HepG2 (cell line): ENCODE results near the gene CAP2. TPM values are rescaled to one million over a fixed set of nuclear protein-coding genes. Genes with fewer than 3 reads are reported as not detected.

ENCODE experiments used
- ATAC-seq: fragments of 200-7000 bp; cut with Tn5 transposase; 3 replicates; pipeline ENCODE4 v1.9.1; 2020; ENCODE audit warnings: mild to moderate bottlenecking, moderate library complexity
- BruUV-seq: library from RNA; stranded (reverse); fragments of 400-500 nt; replicated peaks from 2 replicates; lab custom pipeline; 2021; lab: Mats Ljungman, UMichigan
- CTCF ChIA-PET: fragments of 300-600 bp; formaldehyde crosslinking; extraction: SDS; loops from one replicate; lab custom pipeline; 2021; ENCODE audit warnings: low total read pairs, inconsistent platforms, low intra/inter-chr PET ratio; lab: Yijun Ruan, JAX
- POLR2A ChIA-PET: fragments of 350-600 bp; sonication (Branson Sonifier 250); formaldehyde crosslinking; loops from one replicate; lab custom pipeline; 2020; ENCODE audit warnings: antibody characterized with exemption, inconsistent platforms; lab: Yijun Ruan, JAX
- DNase-seq: peaks from one replicate; pipeline ENCODE4 v3.0.0-alpha.2; 2015; ENCODE audit warnings: low spot score
- FAIRE-seq: peaks from 3 replicates; lab custom pipeline; 2011; peaks lifted over from hg19 to GRCh38; lab: Jason Lieb, UNC
- H2AFZ ChIP-seq: one replicate; pipeline ENCODE4 v1.6.1; 2011; ENCODE audit warnings: low read length, inconsistent platforms
- H3K27ac ChIP-seq: fragments of 300-600 bp; 3 replicates; pipeline ENCODE4 v1.8.0; 2011; ENCODE audit warnings: mixed run types, mild to moderate bottlenecking, mixed read lengths, low read length, inconsistent platforms; ENCODE audit not compliant: insufficient read depth; ENCODE audit errors: extremely low read length
- H3K27me3 ChIP-seq, 2 experiments: fragments of 200-600 bp in 1 of 2; 2 replicates in 1 of 2; 3 replicates in 1 of 2; pipeline versions ENCODE4 v1.6.0 to v1.8.0; 2011; ENCODE audit warnings: low read length in 2 of 2, mild to moderate bottlenecking in 2 of 2, moderate library complexity in 2 of 2, inconsistent platforms in 1 of 2; ENCODE audit not compliant: insufficient read depth in 2 of 2, control insufficient read depth in 1 of 2
- H3K36me3 ChIP-seq, 2 experiments: fragments of 200-600 bp in 1 of 2; replicated peaks in 1 of 2; 2 replicates in 1 of 2; 3 replicates in 1 of 2; pipeline versions ENCODE4 v1.5.1 to v1.8.0; 2011; ENCODE audit warnings: low read length in 2 of 2, inconsistent platforms in 1 of 2; ENCODE audit not compliant: insufficient read depth in 2 of 2, control insufficient read depth in 1 of 2
- H3K4me1 ChIP-seq: 2 replicates; pipeline ENCODE4 v1.5.1; 2012; ENCODE audit warnings: low read length, inconsistent platforms; ENCODE audit not compliant: insufficient read depth
- H3K4me2 ChIP-seq: 2 replicates; pipeline ENCODE4 v1.6.0; 2011; ENCODE audit warnings: low read depth, low read length, inconsistent platforms
- H3K4me3 ChIP-seq, 3 experiments: fragments of 200-600 bp in 1 of 3; sonication (generic), shearing (Covaris generic) in 1 of 3; replicated peaks in 1 of 3; 2 replicates each; pipeline ENCODE4 v1.5.1; 2011 to 2016; ENCODE audit warnings: low read length in 3 of 3, inconsistent platforms in 2 of 3, low read depth in 2 of 3, mild to moderate bottlenecking in 2 of 3, control low read depth in 1 of 3, mixed read lengths in 1 of 3; ENCODE audit not compliant: insufficient read depth in 1 of 3
- H3K79me2 ChIP-seq: one replicate; pipeline ENCODE4 v1.6.1; 2011; ENCODE audit warnings: low read length, inconsistent platforms; ENCODE audit not compliant: insufficient read depth
- H3K9ac ChIP-seq: 2 replicates; pipeline ENCODE4 v1.6.0; 2011; ENCODE audit warnings: mild to moderate bottlenecking, low read depth, low read length, inconsistent platforms; ENCODE audit not compliant: insufficient read depth
- H3K9me3 ChIP-seq: 2 replicates; pipeline ENCODE4 v1.5.1; 2012; ENCODE audit warnings: mild to moderate bottlenecking, low read length
- H4K20me1 ChIP-seq: 2 replicates; pipeline ENCODE4 v1.6.0; 2011; ENCODE audit warnings: inconsistent platforms, mild to moderate bottlenecking, low read length, moderate library complexity; ENCODE audit not compliant: insufficient read depth
- AGO1 ChIP-seq: fragments of 200-400 bp; formaldehyde crosslinking; IDR thresholded peaks from 2 replicates; pipeline ENCODE4 v1.6.1; 2017; ENCODE audit warnings: mild to moderate bottlenecking, low read depth, low read length, moderate library complexity; ENCODE audit not compliant: poor library complexity, severe bottlenecking
- ARID4A ChIP-seq: sonication (generic); formaldehyde crosslinking; IDR thresholded peaks from 2 replicates; pipeline ENCODE4 v1.5.0; 2020; ENCODE audit warnings: mild to moderate bottlenecking, missing genetic modification reagents, borderline replicate concordance
- NR2C2 ChIP-seq: sonication (generic); formaldehyde crosslinking; IDR thresholded peaks from 2 replicates; pipeline ENCODE4 v1.4.0; 2020; ENCODE audit warnings: missing genetic modification reagents, mild to moderate bottlenecking, moderate library complexity, borderline replicate concordance
- TMF1 ChIP-seq: sonication (generic); formaldehyde crosslinking; IDR thresholded peaks from 2 replicates; pipeline ENCODE4 v1.8.1; 2022; ENCODE audit warnings: low read depth, missing genetic modification reagents
- ZFP36L2 ChIP-seq: sonication (generic); formaldehyde crosslinking; IDR thresholded peaks from 2 replicates; pipeline ENCODE4 v1.4.0; 2020; ENCODE audit warnings: missing genetic modification reagents
- ZNF12 ChIP-seq: sonication (generic); formaldehyde crosslinking; IDR thresholded peaks from 2 replicates; pipeline ENCODE4 v1.5.0; 2020; ENCODE audit warnings: missing genetic modification reagents
- ZNF333 ChIP-seq: sonication (generic); formaldehyde crosslinking; IDR thresholded peaks from 2 replicates; pipeline ENCODE4 v1.4.0; 2020; ENCODE audit warnings: mild to moderate bottlenecking, missing genetic modification reagents, borderline replicate concordance
- ZNF446 ChIP-seq: sonication (generic); formaldehyde crosslinking; IDR thresholded peaks from 2 replicates; pipeline ENCODE4 v1.5.0; 2020; ENCODE audit warnings: mild to moderate bottlenecking, missing genetic modification reagents
- ZNF720 ChIP-seq: sonication (generic); formaldehyde crosslinking; IDR thresholded peaks from 2 replicates; pipeline ENCODE4 v1.4.0; 2020; ENCODE audit warnings: missing genetic modification reagents
- ZNF780A ChIP-seq: sonication (generic); formaldehyde crosslinking; IDR thresholded peaks from 2 replicates; pipeline ENCODE4 v1.8.0; 2022; ENCODE audit warnings: mild to moderate bottlenecking, missing genetic modification reagents, moderate library complexity
- ZSCAN30 ChIP-seq: sonication (generic); formaldehyde crosslinking; IDR thresholded peaks from 2 replicates; pipeline ENCODE4 v1.5.0; 2020; ENCODE audit warnings: mild to moderate bottlenecking, missing genetic modification reagents
- WGBS: methylation state at CpG from one replicate; pipeline ENCODE4 v1.1.6; 2017; ENCODE audit warnings: low lambda C conversion rate; 5-methylcytosine and 5-hydroxymethylcytosine counted together
- in situ Hi-C: cut with HindIII; loops from 2 replicates; pipeline ENCODE4 v1.10.0; 2017; ENCODE audit warnings: low pct_unique_long_range_greater_than_20kb; ENCODE audit not compliant: extremely low pct_ligation_motif_present
- intact Hi-C: fragments of 100-400 bp; cut with micrococcal nuclease; formaldehyde crosslinking; loops from one replicate; pipeline ENCODE4 v1.10.0; 2022; ENCODE audit not compliant: unreplicated experiment
- polyA plus RNA-seq, 8 experiments: library from polyadenylated mRNA; depleted of rRNA in 3 of 8; stranded (reverse) in 7 of 8; unstranded in 1 of 8; fragments of >200 nt; fragmentation: Illumina TruSeq in 4 of 8; extraction: Trizol in 4 of 8; gene quantifications; 2 replicates each; pipeline versions ENCODE4 v1.2.1 to v1.2.3, GENCODE V29; 2011 to 2016; ENCODE audit warnings: low read depth in 4 of 8, missing spikeins in 1 of 8, mixed read lengths in 1 of 8; ENCODE audit not compliant: insufficient read depth in 1 of 8
- total RNA-seq, 5 experiments: library from RNA; depleted of rRNA; stranded (reverse); fragments of >200 nt; fragmentation: Illumina TruSeq; extraction: Trizol; gene quantifications; 2 replicates each; pipeline ENCODE4 v1.2.3, GENCODE V29; 2016; ENCODE audit warnings: low read depth in 1 of 5

CAP2 gene
- total and polyA plus RNA-seq, 2 of the 13 experiments (the other 11 are each of a cell fraction or from before 2014, with no cell fraction given), result 7.9 to 53.1 TPM

- ChIA-PET POLR2A (no interaction called here), CTCF (no interaction called here)
- intact Hi-C loops (no loop called here), in situ Hi-C loops (no loop called here)
- Histone ChIP-seq H3K4me1 (no peaks in the 10 kb centered on the region), H3K27me3 (no peaks in the 10 kb centered on the region), H3K4me2 (no peak overlapping the region), H3K79me2 (no peaks in the 10 kb centered on the region), H3K9me3 (no peaks in the 10 kb centered on the region), H2AFZ (no peak overlapping the region), H4K20me1 (no peaks in the 10 kb centered on the region), H3K9ac (no peak overlapping the region), H3K36me3 (no peaks in the 10 kb centered on the region; a peak in 1 of 5 replicates), H3K4me3 (no peak overlapping the region), H3K27ac (no peak overlapping the region)
- DNase-seq (no peak), FAIRE-seq (no peak), ATAC-seq (no peak)
- WGBS, result 93% methylated on average over 7 of the region's 7 CpGs
- TF ChIP-seq ZNF780A (no peak), ZNF333 (no peak), TMF1 (CRISPR knock-in tag) (no peak), ZNF12 (CRISPR knock-in tag) (no peak), ZSCAN30 (no peak), ZNF720 (CRISPR knock-in tag) (no peak), ZFP36L2 (CRISPR knock-in tag) (no peak), NR2C2 (no peak), ZNF446 (CRISPR knock-in tag) (no peak), AGO1 (no peak), ARID4A (CRISPR knock-in tag) (no peak)
- no TSS peak for BruUV-seq
Measured at GRCh38 chr6:17478223-17478907, 85.0 kb downstream of the CAP2 start.
